Caco-2 (cell line): ENCODE data around the gene LCLAT1. TPM values are rescaled to one million over a fixed set of nuclear protein-coding genes. Genes with fewer than 3 reads are reported as not detected.

Source experiments
- BruUV-seq: library from RNA; stranded (reverse); fragments of 400-500 nt; replicated peaks from 2 replicates; lab custom pipeline; 2021; lab: Mats Ljungman, UMichigan
- CTCF ChIA-PET: fragments of 300-600 bp; sonication (Branson Sonifier 250); formaldehyde crosslinking; loops from one replicate; lab custom pipeline; 2022; ENCODE audit warnings: antibody characterized with exemption; lab: Charles Lee
- POLR2A ChIA-PET: fragments of 300-600 bp; sonication (Branson Sonifier 250); formaldehyde crosslinking; loops from one replicate; lab custom pipeline; 2022; ENCODE audit warnings: antibody characterized with exemption; lab: Charles Lee
- DNase-seq, 2 experiments: peaks; one replicate each; pipeline versions ENCODE4 v3.0.0 to v3.0.0-alpha.2; 2020 to 2022
- H3K27me3 ChIP-seq: replicated peaks from 2 replicates; pipeline ENCODE4 v1.6.0; 2011; ENCODE audit warnings: low read length; ENCODE audit not compliant: control insufficient read depth, insufficient read depth
- H3K36me3 ChIP-seq: 2 replicates; pipeline ENCODE4 v1.5.1; 2011; ENCODE audit warnings: low read length; ENCODE audit not compliant: control insufficient read depth, insufficient read depth
- H3K4me1 ChIP-seq: fragments of 250-450 bp; sonication (Bioruptor Pico); 2 replicates; pipeline ENCODE4 v1.5.1; 2020; ENCODE audit warnings: mild to moderate bottlenecking
- H3K4me3 ChIP-seq: 2 replicates; pipeline ENCODE4 v1.5.1; 2011; ENCODE audit warnings: low read depth, mild to moderate bottlenecking, control low read depth, low read length
- H3K9me3 ChIP-seq: fragments of 250-450 bp; sonication (Bioruptor Pico); 2 replicates; pipeline ENCODE4 v1.5.1; 2020; ENCODE audit warnings: mild to moderate bottlenecking, moderate library complexity
- H3K27ac Mint-ChIP-seq: one replicate; pipeline ENCODE4 v1.8.0; 2022; ENCODE audit warnings: mixed read lengths; ENCODE audit not compliant: unreplicated experiment
- H3K27me3 Mint-ChIP-seq: one replicate; pipeline ENCODE4 v1.8.0; 2022; ENCODE audit warnings: mixed read lengths; ENCODE audit not compliant: insufficient read depth, unreplicated experiment
- H3K36me3 Mint-ChIP-seq: one replicate; pipeline ENCODE4 v1.8.0; 2022; ENCODE audit warnings: mild to moderate bottlenecking, mixed read lengths; ENCODE audit not compliant: insufficient read depth, unreplicated experiment
- H3K4me1 Mint-ChIP-seq: one replicate; pipeline ENCODE4 v1.8.0; 2022; ENCODE audit warnings: low read depth, mixed read lengths; ENCODE audit not compliant: unreplicated experiment
- H3K4me3 Mint-ChIP-seq: one replicate; pipeline ENCODE4 v1.8.0; 2022; ENCODE audit warnings: mild to moderate bottlenecking, moderate library complexity, mixed read lengths; ENCODE audit not compliant: unreplicated experiment
- H3K9me3 Mint-ChIP-seq: one replicate; pipeline ENCODE4 v1.8.0; 2022; ENCODE audit warnings: mixed read lengths; ENCODE audit not compliant: unreplicated experiment
- intact Hi-C: fragments of 100-400 bp; cut with micrococcal nuclease; formaldehyde crosslinking; loops from one replicate; pipeline ENCODE4 v1.10.0; 2022; ENCODE audit not compliant: unreplicated experiment
- total RNA-seq: library from RNA; stranded (reverse); gene quantifications from 2 replicates; pipeline ENCODE4 v1.2.3, GENCODE V29; 2022
- TF ChIP-seq, protein P1 (sequence below), 2 experiments: fragments of 200-600 bp in 1 of 2; IDR thresholded peaks; 1 replicate in 1 of 2; 2 replicates in 1 of 2; pipeline versions ENCODE4 v1.5.1 to v1.8.0; 2011 to 2022; ENCODE audit warnings: antibody characterized with exemption in 1 of 2, control low read depth in 1 of 2, inconsistent platforms in 1 of 2, low read depth in 1 of 2, low read length in 1 of 2, mild to moderate bottlenecking in 1 of 2, moderate library complexity in 1 of 2; ENCODE audit not compliant: insufficient read depth in 1 of 2, severe bottlenecking in 1 of 2, unreplicated experiment in 1 of 2

The LCLAT1 gene
- total RNA-seq, 1 experiment from 2014 or later, result 52.2 TPM

DNA sequence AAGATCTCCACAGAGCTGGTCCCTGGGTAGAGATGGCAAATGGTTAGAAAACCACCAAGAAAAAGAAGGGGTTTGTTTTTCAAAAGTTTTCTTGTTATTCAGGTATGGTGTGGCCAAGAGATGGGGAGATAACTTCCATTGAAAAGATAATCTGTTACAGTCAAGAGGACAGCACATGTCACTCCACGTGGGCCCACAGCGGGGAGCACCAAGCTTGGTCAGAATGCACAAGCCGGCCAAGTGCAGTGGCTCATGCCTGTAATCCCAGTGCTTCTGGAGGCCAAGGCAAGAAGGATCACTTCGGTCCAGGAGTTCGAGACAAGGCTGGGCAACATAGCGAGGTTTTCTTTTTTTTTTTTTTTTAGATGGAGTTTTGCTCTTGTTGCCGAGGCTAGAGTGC lies 6.0 kb upstream of the LCLAT1 start:
- POLR2A ChIA-PET, result no interaction called here
- H3K27me3 ChIP-seq, result no peaks in the 10 kb centered on the region

DNA sequence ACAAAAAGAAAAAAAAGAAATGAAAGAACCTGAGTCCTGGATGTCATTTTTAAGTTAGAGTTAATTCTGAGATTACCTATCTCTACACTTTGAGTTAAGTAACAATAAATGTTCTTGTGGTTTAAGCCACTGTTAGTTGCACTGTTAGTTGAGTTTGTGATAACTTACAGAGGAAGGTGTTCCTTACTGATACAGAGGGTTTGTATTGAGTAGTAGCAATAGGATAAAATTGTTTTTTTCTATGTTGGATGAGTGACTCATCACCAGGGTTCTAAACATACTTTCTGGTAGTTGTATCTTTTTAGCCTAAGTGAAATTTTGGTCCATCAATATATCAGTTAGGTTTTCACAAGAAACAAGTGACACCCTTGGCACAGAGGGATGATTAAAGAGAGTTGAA lies 4.0 kb upstream of the LCLAT1 start:
- Mint-ChIP-seq H3K27ac (no peak overlapping the region), H3K4me1 (peaks cover 7% of the 10 kb centered on the region), H3K27me3 (no peaks in the 10 kb centered on the region), H3K36me3 (peaks cover 7% of the 10 kb centered on the region), H3K9me3 (no peaks in the 10 kb centered on the region), H3K4me3 (no peak overlapping the region)
- Histone ChIP-seq H3K27me3 (no peaks in the 10 kb centered on the region), H3K36me3 (no peaks in the 10 kb centered on the region), H3K4me1 (peaks cover 3% of the 10 kb centered on the region; the same call in 1 of the 2 replicates), H3K9me3 (no peaks in the 10 kb centered on the region), H3K4me3 (no peak overlapping the region)
- intact Hi-C loops, result loop anchor here (10.0 kb wide), 2 partner anchors 262 to 278 kb away; no protein-coding TSS in a partner anchor
- CTCF ChIA-PET, result interaction anchor here (0.9 kb wide), 1 partner anchor 269 kb away, joined by 3 read pairs; no protein-coding TSS in a partner anchor
- DNase-seq, result no peak
- POLR2A ChIA-PET, result no interaction called here
- no TSS peak for BruUV-seq
- TF ChIP-seq, protein P1, sequence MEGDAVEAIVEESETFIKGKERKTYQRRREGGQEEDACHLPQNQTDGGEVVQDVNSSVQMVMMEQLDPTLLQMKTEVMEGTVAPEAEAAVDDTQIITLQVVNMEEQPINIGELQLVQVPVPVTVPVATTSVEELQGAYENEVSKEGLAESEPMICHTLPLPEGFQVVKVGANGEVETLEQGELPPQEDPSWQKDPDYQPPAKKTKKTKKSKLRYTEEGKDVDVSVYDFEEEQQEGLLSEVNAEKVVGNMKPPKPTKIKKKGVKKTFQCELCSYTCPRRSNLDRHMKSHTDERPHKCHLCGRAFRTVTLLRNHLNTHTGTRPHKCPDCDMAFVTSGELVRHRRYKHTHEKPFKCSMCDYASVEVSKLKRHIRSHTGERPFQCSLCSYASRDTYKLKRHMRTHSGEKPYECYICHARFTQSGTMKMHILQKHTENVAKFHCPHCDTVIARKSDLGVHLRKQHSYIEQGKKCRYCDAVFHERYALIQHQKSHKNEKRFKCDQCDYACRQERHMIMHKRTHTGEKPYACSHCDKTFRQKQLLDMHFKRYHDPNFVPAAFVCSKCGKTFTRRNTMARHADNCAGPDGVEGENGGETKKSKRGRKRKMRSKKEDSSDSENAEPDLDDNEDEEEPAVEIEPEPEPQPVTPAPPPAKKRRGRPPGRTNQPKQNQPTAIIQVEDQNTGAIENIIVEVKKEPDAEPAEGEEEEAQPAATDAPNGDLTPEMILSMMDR (IDR thresholded peaks at IDR 0.05; ENCODE audit: insufficient read depth in 1 of 2, low read depth in 1 of 2, low read length in 1 of 2, severe bottlenecking in 1 of 2, unreplicated experiment in 1 of 2), result no peak

More for the DNA sequence above, 6.0 kb upstream of the LCLAT1 start:
- Mint-ChIP-seq H3K9me3 (no peaks in the 10 kb centered on the region), H3K4me3 (no peak overlapping the region), H3K27ac (no peak overlapping the region), H3K36me3 (no peaks in the 10 kb centered on the region), H3K4me1 (peaks cover 7% of the 10 kb centered on the region), H3K27me3 (no peaks in the 10 kb centered on the region)
- DNase-seq, result no peak
- H3K9me3 ChIP-seq, result no peaks in the 10 kb centered on the region
- CTCF ChIA-PET, result no interaction called here
- no peaks in the 10 kb centered on the region for H3K4me1 ChIP-seq
- intact Hi-C loops, result loop anchor here (10.0 kb wide), 2 partner anchors 264 to 276 kb away; no protein-coding TSS in a partner anchor
- TF ChIP-seq, protein P1 (IDR thresholded peaks at IDR 0.05; ENCODE audit: insufficient read depth in 1 of 2, low read depth in 1 of 2, low read length in 1 of 2, severe bottlenecking in 1 of 2, unreplicated experiment in 1 of 2), result no peak
- no peak overlapping the region for H3K4me3 ChIP-seq
- no peaks in the 10 kb centered on the region for H3K36me3 ChIP-seq
- BruUV-seq, result no TSS peak

DNA sequence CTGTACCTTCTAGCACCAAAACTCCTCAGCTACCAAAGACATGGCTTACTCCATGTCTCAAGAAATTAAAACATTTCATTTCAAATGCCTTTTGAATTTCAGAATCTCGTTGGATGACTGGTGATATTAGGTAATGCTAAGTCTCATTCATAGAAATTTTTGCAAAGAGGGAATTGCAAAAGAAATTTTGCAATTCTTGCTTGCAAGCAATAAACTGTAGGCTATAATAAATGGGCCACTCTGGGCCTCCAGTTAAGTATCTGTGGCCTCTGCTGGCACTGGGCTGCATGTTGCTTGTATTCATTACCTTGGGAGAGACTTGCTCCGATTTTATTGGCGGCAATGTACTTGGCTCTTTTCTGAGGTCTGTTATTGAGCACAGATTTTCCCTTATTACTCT lies 2.8 kb upstream of the LCLAT1 start:
- H3K27ac Mint-ChIP-seq, result no peak overlapping the region
- intact Hi-C loops, result loop anchor here (10.0 kb wide), 2 partner anchors 261 to 279 kb away; no protein-coding TSS in a partner anchor
- no peaks in the 10 kb centered on the region for H3K27me3 Mint-ChIP-seq
- TF ChIP-seq, protein P1 (IDR thresholded peaks at IDR 0.05; ENCODE audit: insufficient read depth in 1 of 2, low read depth in 1 of 2, low read length in 1 of 2, severe bottlenecking in 1 of 2, unreplicated experiment in 1 of 2), result no peak
- H3K4me1 Mint-ChIP-seq, result peaks cover 7% of the 10 kb centered on the region
- Histone ChIP-seq H3K4me1 (peaks cover 12% of the 10 kb centered on the region; the same call in 1 of the 2 replicates), H3K9me3 (no peaks in the 10 kb centered on the region), H3K27me3 (no peaks in the 10 kb centered on the region), H3K36me3 (no peaks in the 10 kb centered on the region), H3K4me3 (no peak overlapping the region)
- H3K4me3 Mint-ChIP-seq, result no peak overlapping the region
- ChIA-PET CTCF (no interaction called here), POLR2A (no interaction called here)
- DNase-seq, result no peak
- H3K36me3 Mint-ChIP-seq, result peaks cover 7% of the 10 kb centered on the region
- no TSS peak for BruUV-seq
- H3K9me3 Mint-ChIP-seq, result no peaks in the 10 kb centered on the region
